ENCODE data around the gene FBXL12. TPM values are rescaled to one million over a fixed set of nuclear protein-coding genes. Genes with fewer than 3 reads are reported as not detected.

The FBXL12 gene
- total and polyA plus RNA-seq, 4 donors: 10.0 to 11.7 (median 10.3) TPM

GRCh38 chr19:9801976-9802375 is 16.9 kb downstream of the FBXL12 start:
- DNase-seq (ENCODE audit: low spot score): no peak
- no peaks in the 10 kb centered on the region for H3K27me3 ChIP-seq (ENCODE audit: control insufficient read depth in 4 of 4, insufficient read depth in 4 of 4, low read length in 3 of 4)
- no peak overlapping the region for H3K4me3 ChIP-seq (ENCODE audit: low read depth in 1 of 3, low read length in 3 of 3)
- no peak overlapping the region for H3K9ac ChIP-seq (ENCODE audit: low read depth in 1 of 2, low read length in 2 of 2)
- WGBS: 95% methylated on average over 10 of the region's 10 CpGs
- TF ChIP-seq ZBTB33 (IDR thresholded peaks at IDR 0.05) (no peak), RXRA (IDR thresholded peaks at IDR 0.05) (no peak), YY1 (IDR thresholded peaks at IDR 0.05) (no peak), GABPA (IDR thresholded peaks at IDR 0.05 in 1 of 2, conservative IDR thresholded peaks at IDR 0.05 in 1 of 2) (no peak), RAD21 (IDR thresholded peaks at IDR 0.05) (no peak), FOXA2 (IDR thresholded peaks at IDR 0.05) (no peak), EGR1 (IDR thresholded peaks at IDR 0.05; ENCODE audit: low read depth in 2 of 2) (no peak), HNF4G (IDR thresholded peaks at IDR 0.05) (no peak), CTCF (IDR thresholded peaks at IDR 0.05; ENCODE audit: low read depth, low read length, missing input control) (no peak), HNF4A (conservative IDR thresholded peaks at IDR 0.05) (no peak), MAX (IDR thresholded peaks at IDR 0.05) (no peak), TAF1 (conservative IDR thresholded peaks at IDR 0.05) (no peak)
- H3K36me3 ChIP-seq (ENCODE audit: control insufficient read depth in 4 of 4, insufficient read depth in 3 of 4, low read depth in 1 of 4, low read length in 3 of 4): peaks cover 0 to 5% (median 0%) of the 10 kb centered on the region in 4 donors
- H3K9me3 ChIP-seq (ENCODE audit: control insufficient read depth in 4 of 4, low read length in 3 of 4): no peaks in the 10 kb centered on the region
- no peak overlapping the region for H3K27ac ChIP-seq (ENCODE audit: low read depth in 1 of 2, low read length in 2 of 2)
- no peaks in the 10 kb centered on the region for H3K4me1 ChIP-seq (ENCODE audit: control insufficient read depth in 4 of 4, insufficient read depth in 4 of 4, low read length in 3 of 4)

GRCh38 chr19:9799162-9799561 is 19.7 kb downstream of the FBXL12 start:
- H3K4me1 ChIP-seq (ENCODE audit: control insufficient read depth in 4 of 4, insufficient read depth in 4 of 4, low read length in 3 of 4): peaks cover 0 to 3% (median 0%) of the 10 kb centered on the region in 4 donors
- TF ChIP-seq JUND (IDR thresholded peaks at IDR 0.05) (no peak), MAX (IDR thresholded peaks at IDR 0.05) (no peak), HNF4A (conservative IDR thresholded peaks at IDR 0.05) (no peak), REST (IDR thresholded peaks at IDR 0.05) (no peak), ZBTB33 (IDR thresholded peaks at IDR 0.05) (no peak), YY1 (IDR thresholded peaks at IDR 0.05) (no peak), HNF4G (IDR thresholded peaks at IDR 0.05) (no peak), TAF1 (conservative IDR thresholded peaks at IDR 0.05) (no peak), RXRA (IDR thresholded peaks at IDR 0.05) (no peak), GABPA (IDR thresholded peaks at IDR 0.05 in 1 of 2, conservative IDR thresholded peaks at IDR 0.05 in 1 of 2) (no peak), SP1 (IDR thresholded peaks at IDR 0.05) (no peak), EGR1 (IDR thresholded peaks at IDR 0.05; ENCODE audit: low read depth in 2 of 2) (no peak), FOXA2 (IDR thresholded peaks at IDR 0.05) (no peak)

More at GRCh38 chr19:9799162-9799561, 19.7 kb downstream of the FBXL12 start:
- DNase-seq (ENCODE audit: low spot score): no peak
- Histone ChIP-seq H3K36me3 (ENCODE audit: control insufficient read depth in 4 of 4, insufficient read depth in 3 of 4, low read depth in 1 of 4, low read length in 3 of 4) (no peaks in the 10 kb centered on the region), H3K9ac (ENCODE audit: low read depth in 1 of 2, low read length in 2 of 2) (no peak overlapping the region), H3K9me3 (ENCODE audit: control insufficient read depth in 4 of 4, low read length in 3 of 4) (no peaks in the 10 kb centered on the region), H3K27me3 (ENCODE audit: control insufficient read depth in 4 of 4, insufficient read depth in 4 of 4, low read length in 3 of 4) (no peaks in the 10 kb centered on the region), H3K4me3 (ENCODE audit: low read depth in 1 of 3, low read length in 3 of 3) (no peak overlapping the region), H3K27ac (ENCODE audit: low read depth in 1 of 2, low read length in 2 of 2) (no peak overlapping the region)

Data from liver (tissue), 9 donors.